Measurements from ENCODE around the gene GXYLT1.
"Not testable (repeated sequence)": the region's sequence is repeated elsewhere in the genome, so short reads cannot be mapped to it uniquely, and the experiment has no call there.

Gene GXYLT1, protein sequence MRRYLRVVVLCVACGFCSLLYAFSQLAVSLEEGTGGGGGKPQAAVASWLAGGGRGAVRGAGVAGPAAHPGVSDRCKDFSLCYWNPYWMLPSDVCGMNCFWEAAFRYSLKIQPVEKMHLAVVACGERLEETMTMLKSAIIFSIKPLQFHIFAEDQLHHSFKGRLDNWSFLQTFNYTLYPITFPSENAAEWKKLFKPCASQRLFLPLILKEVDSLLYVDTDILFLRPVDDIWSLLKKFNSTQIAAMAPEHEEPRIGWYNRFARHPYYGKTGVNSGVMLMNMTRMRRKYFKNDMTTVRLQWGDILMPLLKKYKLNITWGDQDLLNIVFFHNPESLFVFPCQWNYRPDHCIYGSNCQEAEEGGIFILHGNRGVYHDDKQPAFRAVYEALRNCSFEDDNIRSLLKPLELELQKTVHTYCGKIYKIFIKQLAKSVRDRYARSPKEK

DNA sequence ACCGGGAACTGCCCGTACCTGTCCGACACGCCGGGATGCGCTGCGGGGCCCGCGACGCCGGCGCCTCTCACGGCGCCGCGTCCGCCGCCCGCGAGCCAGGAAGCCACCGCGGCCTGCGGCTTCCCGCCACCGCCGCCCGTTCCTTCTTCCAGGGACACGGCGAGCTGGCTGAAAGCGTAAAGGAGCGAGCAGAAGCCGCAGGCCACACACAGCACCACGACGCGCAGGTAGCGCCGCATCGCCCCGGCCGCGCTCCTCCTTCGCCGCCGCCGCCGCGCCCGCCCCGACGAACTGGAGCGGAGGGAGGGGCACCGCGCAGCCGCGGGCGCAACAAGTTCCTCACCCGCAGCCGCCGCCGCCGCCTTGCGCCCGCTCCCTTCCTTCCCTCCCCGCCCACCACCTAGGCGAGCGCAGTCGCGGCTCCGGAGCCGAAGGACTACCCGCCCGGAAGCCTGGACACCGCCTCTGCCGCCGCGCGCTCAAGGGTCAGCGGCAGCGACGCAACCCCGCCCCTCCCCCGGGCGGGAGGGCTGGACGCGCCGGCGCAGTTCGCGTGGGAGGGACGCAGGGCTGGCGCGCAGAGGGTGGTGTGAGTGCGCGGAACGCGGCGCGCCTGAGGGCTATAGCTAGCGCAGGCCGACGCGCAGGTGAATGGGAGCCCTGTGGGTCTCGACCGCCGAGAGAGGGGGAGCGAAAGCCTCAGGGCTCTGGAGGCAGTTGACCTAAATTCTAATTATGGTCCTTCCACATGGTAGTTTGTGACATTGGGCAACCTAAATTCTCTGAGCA, at the start of gene GXYLT1:
Gene GXYLT1, minus strand, starts transcription at position 467 of the 789 bp plus-strand sequence. Its CDS starts 228 bp downstream, at position 239.
- peak; percentile 97 for DNase-seq

DNA sequence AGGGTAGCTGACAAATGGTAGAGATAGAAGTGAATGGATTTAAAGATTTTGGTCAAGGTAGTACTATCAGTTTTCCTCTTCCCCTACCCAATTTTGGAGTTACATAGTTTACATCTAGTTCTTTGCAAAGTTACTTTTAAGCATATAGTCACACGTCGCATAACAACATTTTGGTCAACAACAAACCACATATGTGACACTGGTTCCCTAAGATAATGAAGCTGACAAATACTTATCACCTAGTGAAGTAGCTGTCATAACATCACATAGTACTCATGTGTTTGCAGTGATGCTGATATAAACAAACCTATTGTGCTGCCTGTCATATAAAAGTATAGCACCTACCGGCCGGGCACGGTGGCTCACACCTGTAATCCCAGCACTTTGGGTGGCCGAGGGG, 48.0 kb upstream of the GXYLT1 start:
- DNase-seq, result no peak

DNA sequence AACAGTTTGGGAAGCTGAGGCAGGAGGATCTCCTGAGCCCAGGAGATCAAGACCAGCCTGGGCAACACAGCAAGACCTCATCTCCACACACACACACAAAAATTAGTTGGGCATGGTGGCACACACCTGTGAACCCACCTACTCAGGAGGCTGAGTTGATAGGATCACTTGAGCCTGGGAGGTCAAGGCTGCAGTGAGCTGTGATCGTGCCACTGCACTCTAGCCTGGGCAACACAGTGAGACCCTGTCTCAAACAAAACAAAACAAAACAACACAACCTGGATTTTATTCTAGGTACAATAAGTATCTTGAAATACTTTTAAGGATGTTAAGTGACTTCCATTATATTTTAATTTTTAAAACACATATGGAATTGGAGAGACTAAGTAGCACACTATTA, 47.6 kb upstream of the GXYLT1 start:
- DNase-seq, result no peak

DNA sequence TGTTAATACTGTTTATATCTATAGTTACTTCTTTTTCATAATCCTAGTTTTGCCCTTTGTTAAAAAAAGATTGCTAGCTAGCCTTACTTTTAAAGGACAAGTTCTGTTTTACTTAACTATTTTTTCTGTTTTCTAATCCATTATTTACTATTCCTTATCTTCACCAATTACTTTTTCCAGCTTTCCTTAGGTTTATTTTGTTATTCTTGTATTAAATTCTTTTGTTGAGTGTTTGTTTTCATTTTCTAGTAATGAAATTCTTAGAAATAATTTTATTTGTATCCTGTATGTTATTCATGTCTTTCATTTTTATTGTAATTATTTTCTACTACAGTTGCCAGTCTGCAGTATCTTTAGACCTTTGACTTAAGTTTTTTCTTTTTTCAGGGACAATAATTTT, 45.7 kb upstream of the GXYLT1 start:
- DNase-seq, result no peak

DNA sequence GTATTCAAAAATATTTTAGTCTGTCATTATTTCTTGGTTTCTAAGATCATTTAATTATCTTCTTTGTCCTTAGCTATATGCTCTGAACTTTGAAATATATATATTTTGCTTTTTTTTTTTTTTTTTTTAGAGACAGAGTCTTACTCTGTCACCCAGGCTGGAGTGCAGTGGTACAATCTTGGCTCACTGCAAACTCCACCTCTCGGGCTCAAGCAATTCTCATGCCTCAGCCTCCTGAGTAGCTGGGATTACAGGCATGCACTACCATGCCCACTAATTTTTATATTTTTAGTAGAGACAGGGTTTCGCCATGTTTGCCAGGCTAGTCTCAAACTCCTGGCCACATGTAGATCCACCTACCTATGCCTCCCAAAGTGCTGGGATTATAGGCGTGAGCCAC, 43.6 kb upstream of the GXYLT1 start:
- not testable (repeated sequence) for DNase-seq

DNA sequence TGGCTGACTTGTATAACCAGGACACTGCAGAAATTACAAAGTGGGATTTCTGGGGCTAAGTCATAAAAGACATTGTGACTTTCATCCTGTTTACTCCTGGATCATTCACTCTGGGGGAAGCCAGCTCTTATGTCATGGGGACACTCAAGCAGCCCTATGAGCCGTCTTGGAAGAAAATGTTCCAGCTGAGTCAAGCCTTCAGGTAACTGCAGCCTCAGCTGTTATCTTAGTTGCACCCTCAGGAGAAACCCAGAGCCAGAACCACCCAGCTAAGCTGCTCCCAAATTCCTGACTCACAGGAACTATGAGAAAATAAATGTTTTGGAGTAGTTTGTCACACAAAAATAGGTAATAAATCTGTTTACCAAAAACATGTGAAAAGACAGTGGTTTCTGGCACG, 43.1 kb upstream of the GXYLT1 start:
- DNase-seq, result no peak

DNA sequence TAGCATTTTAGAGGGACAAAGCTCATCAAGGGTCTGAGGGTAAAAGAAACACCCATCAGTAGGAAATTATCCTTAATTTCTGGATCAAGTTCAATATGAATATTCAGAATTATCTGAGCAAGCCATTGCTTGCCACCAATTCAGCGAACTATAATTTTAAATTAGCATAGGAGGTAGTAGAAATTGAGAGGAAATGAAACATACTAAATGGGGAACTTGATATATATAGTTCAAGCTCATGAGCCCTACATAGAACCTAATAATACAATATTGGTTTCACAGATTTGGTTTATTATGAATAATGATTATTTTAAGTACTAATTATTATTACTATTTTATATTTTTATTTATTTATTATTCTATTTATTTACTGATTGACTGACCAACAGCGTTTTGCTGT, 42.1 kb upstream of the GXYLT1 start:
- no peak for DNase-seq

DNA sequence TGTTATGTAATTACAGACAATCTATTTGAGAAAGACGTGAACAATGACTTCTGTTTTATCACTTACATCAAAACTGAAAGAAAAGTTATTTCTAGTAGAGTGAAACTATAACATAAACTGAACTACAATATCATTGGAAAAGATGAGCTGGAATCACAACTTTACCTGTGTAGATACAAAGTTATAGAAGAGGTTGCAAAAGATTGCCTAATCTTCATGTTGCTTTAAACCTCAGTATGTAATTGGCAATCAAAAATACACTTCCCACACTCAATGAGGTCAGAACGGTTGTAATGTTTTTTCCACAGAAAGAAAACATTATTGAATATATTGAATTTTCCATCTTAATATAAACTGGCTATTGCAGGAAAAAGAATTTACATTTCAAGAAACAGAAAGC, 37.7 kb upstream of the GXYLT1 start:
- DNase-seq, result no peak

DNA sequence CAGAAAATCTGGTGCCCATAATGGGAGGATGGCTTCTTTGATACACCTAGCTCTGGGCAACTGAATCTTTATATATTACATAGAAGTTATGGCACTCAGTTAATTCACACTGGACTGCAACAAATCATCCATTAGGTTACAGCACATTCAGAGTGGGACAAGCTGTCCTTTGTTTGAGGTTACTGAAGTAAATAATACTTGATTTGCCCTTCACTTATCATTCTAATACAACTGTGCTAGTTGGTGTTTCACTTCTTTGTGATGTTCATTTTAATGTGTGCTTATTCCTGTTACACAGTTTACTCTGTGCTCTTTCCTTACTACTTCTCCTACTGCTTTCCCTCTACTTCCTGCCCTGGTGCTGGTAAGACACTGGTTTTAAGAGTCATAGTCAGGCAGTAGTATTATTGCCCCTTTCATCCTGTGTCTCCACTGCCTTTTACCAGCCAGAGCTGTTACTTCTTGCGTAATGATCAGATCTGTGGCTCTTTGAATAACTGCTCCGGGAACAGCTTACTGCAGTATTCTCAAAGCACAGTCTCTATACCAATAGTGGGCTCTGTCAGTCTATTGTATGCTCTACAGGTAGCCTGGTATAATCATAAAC, 36.4 kb upstream of the GXYLT1 start:
- DNase-seq, result no peak

DNA sequence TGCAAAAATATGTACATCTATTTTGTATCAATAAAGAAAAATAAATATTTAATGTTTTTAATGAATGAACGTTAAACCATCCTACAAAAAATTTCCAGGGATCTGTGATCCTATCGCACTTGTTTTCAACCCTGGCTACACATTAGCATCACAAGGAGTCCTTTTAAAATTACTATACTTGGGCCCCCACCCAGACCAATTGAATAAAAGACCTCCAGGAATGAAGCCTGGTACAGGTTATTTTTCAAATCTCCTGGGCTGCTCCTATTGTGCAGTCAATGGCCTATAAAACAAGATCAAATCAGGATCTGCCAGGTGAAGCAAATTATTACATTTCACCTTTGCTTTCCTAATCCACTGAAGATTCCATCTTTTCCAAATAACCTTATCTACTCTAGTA, 33.4 kb upstream of the GXYLT1 start:
- no peak for DNase-seq

DNA sequence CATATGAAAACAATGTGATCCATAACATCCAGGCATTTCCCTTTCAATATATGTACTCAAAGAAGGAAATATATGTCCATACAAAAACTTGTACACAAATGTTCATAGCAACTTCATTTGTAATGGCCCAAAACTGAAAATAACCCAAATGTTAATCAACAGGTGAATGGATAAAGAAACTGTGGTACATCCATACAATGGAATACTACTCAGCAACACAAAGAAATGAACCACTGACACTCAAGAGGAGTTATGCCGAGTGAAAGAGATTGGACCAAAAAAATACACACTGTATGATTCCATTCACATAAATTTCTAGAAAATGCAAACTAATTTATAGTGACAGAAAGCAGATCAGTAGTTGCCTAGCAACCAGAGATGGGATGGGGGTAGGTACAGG, 30.3 kb upstream of the GXYLT1 start:
- DNase-seq, result no peak

DNA sequence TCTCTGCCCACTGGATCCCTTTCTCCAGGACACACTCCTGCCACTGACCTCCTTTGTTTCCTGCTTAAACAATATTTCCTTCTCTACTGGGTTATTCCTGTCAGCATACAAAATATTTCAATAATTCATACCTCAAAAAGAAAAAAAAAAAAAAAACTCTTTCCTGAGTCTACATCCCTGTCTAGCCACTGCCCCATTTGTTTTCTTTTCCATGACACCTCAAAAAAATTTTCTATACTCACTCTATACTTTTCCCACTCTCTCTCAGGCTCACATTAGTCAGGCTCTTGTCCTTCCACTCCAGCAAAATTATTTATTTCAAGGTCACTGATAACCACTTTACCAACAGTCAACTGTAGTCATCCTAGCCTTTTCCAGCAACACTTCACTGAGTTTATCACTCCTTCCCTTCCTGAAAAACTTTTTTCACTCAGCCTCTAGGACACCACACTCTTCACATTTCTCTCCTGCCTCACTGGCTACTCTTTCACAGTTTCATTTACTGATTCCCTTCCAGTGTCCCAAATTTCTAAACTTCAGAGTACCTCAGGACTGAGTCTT, 29.4 kb upstream of the GXYLT1 start:
- DNase-seq, result no peak

DNA sequence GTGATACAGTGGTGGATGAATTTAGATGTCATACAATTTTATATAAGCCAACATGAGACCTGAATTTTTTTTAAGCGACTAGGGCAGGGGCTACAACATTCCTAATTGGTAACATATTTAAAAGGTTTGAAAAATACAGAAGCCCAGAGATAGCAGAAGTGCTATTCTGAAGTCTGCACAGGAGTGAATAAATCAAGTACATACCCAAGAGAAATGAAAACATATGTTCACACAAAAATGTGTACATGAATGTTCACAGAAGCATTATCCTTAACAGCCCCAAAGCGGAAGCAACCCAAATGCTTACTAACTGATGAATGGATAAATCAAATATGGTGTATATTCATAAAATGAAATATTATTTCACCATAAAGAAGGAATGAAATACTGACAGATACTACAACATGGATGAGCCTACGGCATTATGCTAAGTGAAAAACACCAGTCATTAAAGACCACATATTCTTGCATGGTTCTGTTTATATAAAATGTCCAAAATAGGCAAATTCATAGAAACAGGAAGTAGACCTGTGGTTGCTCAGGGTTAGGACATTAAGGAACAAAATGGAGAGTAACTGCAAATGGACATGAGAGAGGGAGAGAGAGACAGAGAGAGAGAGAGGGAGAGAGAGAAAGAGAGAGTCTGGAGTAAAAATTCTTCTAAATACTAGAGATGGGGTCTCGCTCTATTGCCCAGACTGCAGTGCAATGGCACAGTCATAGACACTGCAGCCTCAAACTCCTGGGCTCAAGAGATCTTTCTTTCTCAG, 28.0 kb upstream of the GXYLT1 start:
- DNase-seq, result no peak

DNA sequence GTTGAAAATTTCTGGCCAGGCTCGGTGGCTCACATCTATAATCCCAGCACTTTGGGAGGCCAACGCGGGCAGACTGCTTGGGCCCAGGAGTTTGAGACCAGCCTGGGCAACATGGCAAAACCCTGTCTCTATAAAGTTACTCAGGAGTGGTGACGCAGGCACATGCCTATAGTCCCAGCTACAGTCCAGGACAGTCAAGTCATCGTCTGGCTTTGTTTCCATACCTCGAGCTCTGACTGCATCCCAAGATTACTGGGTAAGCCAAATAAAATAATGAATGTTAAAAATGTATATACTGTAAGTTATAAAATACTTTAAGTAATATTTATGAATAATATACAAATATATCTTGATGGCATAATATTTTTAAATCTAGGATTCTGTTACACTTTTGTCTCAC, 23.0 kb upstream of the GXYLT1 start:
- DNase-seq, result no peak

DNA sequence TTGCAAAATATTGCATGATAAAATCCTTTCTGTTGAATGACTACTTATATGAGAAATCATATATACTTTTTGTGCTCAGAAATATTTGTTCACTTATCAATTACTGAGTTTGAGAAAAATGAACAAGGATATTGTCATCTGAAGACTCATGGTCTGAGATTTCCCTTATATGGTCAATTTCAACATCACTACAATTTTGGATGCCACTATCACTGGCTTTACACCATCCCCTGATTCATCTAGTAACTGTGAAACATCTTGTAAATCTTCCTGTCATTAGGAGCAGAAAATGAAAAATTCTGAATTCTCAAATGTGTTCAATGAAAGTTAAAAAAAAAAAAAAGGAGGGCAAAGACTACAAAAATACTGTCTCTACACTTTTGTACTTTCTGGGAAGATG, 21.8 kb upstream of the GXYLT1 start:
- DNase-seq, result no peak

DNA sequence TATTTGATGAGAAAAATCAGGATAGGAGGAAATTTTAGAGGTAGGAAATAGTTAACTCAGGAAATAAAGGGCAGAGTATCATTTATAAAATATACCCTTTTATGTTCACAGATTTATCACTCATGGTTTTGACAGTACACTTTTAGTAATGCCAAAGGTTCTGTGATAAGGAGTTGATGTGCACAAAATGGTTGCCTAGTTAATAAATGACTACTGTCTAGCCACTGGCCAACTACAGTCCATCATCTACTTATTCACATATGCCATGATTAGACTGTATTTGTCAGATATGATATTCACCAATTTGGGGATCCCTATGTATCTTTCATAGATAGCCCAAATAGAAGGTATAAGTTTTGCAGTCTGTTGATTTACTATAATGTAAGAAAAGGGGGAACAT, 19.2 kb upstream of the GXYLT1 start:
- no peak for DNase-seq

DNA sequence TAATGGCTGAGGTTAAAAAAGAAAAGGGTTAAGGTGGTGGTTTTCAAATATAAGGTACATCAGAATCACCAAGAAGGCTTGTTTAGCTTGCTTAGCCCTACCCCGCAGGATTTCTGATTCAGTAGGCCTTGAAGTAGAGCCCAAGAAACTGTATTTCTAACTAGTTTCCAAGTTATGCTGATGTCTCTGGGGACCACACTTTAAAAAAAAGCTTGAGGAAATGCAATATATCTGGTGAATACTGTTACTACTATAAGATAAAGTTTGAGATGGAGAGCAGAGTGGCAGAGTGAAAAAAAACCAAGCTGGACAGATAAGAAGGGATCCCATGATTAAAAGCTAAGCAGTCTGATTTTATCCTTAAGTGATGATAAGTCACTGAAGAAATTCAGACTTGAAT, 18.3 kb upstream of the GXYLT1 start:
- DNase-seq, result no peak

DNA sequence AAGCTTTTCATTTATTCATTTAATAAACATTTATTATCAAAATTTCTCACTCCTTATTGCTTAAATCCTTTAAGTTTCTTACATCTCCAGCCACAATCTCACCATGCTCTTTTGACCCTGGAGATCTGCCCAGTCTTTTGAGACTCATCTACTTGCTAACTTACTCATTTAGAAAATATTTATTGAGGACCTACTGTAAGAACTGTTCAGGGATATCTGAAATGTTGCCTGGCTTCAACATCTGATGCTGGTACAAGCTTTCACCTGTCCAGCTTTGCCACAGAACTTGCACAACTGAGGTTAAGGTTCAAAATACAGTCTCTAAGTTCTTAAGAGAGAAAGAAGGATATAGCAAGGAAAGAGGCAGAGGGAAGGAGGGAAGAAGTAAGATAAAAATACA, 17.5 kb upstream of the GXYLT1 start:
- DNase-seq, result no peak

DNA sequence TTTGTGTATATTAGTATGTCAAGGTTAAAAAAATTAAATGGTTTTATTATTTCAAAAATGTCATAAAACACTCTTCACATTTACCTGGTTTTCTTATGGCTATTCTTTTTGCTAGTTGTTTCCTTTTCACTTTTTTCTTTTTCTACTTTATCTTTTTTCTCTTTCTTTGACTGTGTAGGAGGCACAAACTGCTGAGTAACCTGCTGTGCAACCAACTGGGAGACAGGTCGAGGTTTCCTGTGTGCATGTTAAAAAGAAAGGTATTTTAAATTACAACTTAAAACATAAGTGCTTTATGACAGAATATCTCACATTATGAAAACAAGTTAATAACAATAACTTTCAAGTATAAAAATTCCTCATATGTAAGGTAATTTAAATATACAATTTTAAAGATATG, 16.9 kb upstream of the GXYLT1 start:
- DNase-seq, result no peak

DNA sequence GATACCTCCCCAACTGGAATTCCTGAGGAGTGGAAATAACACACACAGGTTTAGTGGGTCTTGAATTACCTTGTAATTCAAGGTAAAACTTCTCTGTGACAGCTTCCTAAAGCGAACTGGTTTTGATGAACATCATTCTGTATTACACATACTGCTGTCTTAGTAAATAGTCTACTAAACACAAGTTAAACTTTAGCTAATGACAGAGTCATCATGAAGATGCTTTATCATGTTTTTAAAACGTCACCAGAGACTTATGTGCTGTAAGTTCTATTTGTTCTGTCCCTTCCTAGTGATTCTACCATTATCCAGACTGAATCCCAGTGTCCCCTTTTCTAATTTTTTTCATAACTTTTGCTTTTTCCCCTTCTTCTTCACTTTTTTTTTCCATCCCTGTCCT, 11.6 kb upstream of the GXYLT1 start:
- DNase-seq, result no peak

DNA sequence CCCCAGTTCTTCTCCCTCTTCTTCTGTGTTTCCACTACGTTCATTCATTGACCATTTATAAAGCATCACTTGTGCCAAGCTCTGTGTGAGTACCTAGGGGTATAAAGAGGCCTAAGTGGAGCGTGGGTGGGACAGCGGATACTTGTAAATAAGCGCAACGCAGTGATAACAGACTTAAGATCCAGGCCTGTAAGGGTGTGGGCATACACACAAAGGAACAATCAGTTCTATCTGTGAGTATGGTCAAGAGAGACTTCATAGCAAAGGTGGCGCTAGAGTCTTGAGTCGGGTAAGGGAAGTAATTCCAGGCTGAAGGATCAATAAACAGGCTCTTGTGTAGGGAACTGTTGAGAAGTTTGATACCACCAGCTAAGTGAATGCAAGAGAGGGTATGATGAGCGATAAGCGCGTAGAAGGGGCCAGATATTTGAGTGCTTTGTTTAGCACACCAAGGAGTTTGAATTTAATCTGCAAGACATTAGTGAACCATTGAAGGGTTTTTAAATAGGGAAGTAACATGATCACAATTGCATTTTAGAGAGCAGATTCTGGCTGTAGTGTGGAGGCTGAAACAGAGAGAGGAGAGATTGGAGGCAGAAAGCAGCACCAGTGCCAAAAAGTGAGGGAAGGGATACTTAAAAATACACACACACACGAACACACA, 1.0 kb upstream of the GXYLT1 start:
- DNase-seq, result no peak

DNA sequence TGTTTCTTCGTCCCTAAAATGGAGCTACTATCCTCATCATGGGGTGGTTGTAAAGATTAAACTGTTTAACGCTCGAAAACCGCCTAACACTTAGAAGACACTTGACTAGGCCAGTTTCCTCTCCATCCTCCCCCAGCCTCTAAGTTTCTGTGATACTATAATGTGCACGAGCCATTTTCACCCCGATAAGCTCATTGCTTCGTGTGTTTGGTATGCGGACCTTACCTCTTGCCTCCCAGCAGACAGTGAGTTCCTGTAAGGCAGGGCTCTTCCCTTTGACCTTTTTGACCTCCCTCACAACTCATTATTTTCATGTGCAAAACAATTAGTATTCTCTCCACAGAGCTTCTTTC, 499 bp upstream of the GXYLT1 start:
- DNase-seq, result no peak

DNA sequence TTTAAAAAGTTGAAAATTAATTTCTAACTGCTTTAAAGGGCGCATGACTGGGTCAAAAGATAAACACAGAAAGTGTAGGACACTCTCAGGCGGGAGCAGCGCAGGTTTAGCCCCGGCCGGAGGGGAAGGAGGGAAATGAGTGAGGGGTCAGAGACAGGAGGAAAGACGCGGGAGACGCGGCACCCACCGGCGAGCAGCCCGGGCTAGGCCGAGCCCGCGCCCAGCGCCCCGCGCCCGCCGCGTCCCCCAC, 591 bp downstream of the GXYLT1 start:
- no peak for DNase-seq

Data from GOT3 (cell line).